ENCODE measurements around the gene KIF15. TPM values are rescaled to one million over a fixed set of nuclear protein-coding genes. Genes with fewer than 3 reads are reported as not detected.

The KIF15 gene
- total RNA-seq, 6 experiments from 2014 or later: 4.4 to 11.9 (median 9.7) TPM

DNA sequence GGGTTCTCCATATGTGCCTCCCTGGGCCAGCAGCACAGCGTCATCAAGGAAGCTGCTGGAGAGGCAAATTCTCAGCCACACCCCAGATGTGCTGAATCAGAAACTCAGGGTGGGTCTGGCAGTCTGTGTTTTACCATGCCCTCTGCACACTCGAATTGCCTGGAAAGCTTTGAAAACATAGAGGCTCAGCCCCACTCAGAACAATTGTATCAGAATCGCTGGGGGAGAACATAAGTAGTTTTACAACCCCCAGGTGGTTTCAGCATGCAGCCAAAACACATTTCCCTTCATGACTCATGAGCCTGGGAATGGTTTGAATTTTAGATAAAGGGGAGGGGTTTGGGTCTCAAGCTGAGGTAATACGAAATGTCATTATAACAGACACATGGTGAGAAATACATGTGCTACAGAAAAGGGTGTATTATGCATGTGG is 122.4 kb downstream of the KIF15 start:
- Mint-ChIP-seq H3K36me3 (ENCODE audit: low read depth) (peaks cover 4% of the 10 kb centered on the region; the same call in 1 of the 2 replicates), H3K27me3 (ENCODE audit: insufficient read depth) (peaks cover 4% of the 10 kb centered on the region; the same call in 1 of the 2 replicates), H3K9me3 (no peaks in the 10 kb centered on the region), H3K4me3 (peak overlapping the region; percentile 60), H3K4me1 (ENCODE audit: low read depth) (peaks cover 43% of the 10 kb centered on the region), H3K27ac (peak overlapping the region; percentile 88)
- peak; percentile 73 for DNase-seq
- TF ChIP-seq, protein P1, sequence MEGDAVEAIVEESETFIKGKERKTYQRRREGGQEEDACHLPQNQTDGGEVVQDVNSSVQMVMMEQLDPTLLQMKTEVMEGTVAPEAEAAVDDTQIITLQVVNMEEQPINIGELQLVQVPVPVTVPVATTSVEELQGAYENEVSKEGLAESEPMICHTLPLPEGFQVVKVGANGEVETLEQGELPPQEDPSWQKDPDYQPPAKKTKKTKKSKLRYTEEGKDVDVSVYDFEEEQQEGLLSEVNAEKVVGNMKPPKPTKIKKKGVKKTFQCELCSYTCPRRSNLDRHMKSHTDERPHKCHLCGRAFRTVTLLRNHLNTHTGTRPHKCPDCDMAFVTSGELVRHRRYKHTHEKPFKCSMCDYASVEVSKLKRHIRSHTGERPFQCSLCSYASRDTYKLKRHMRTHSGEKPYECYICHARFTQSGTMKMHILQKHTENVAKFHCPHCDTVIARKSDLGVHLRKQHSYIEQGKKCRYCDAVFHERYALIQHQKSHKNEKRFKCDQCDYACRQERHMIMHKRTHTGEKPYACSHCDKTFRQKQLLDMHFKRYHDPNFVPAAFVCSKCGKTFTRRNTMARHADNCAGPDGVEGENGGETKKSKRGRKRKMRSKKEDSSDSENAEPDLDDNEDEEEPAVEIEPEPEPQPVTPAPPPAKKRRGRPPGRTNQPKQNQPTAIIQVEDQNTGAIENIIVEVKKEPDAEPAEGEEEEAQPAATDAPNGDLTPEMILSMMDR (IDR thresholded peaks at IDR 0.05): no peak

DNA sequence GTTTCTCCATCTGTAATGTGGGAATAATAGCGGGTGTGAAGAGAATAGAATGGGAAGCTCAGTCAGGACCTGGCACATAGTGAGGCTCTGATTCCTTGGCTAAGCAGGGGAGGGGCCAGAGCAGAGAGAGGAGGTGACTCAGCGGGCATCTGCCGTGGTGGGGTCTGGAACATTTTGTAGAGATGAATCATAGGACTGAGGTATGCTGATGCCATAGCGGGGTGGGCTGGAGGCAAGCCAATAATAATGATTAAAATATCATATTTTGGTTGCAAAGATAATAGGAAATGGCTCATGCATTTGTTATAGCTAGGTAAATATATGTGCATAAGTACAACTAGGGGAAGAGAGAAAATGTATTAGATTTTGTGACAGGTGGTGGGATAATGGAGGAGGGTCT is 124.0 kb downstream of the KIF15 start:
- peaks cover 43% of the 10 kb centered on the region for H3K4me1 Mint-ChIP-seq (ENCODE audit: low read depth)
- DNase-seq: peak; percentile 87
- peaks cover 4% of the 10 kb centered on the region; the same call in 1 of the 2 replicates for H3K27me3 Mint-ChIP-seq (ENCODE audit: insufficient read depth)
- peaks cover 4% of the 10 kb centered on the region; the same call in 1 of the 2 replicates for H3K36me3 Mint-ChIP-seq (ENCODE audit: low read depth)
- H3K9me3 Mint-ChIP-seq: no peaks in the 10 kb centered on the region
- peak overlapping the region; percentile 30; the same call in 1 of the 2 replicates for H3K27ac Mint-ChIP-seq
- peak overlapping the region; percentile 52 for H3K4me3 Mint-ChIP-seq
- TF ChIP-seq, protein P1 (IDR thresholded peaks at IDR 0.05): no peak

DNA sequence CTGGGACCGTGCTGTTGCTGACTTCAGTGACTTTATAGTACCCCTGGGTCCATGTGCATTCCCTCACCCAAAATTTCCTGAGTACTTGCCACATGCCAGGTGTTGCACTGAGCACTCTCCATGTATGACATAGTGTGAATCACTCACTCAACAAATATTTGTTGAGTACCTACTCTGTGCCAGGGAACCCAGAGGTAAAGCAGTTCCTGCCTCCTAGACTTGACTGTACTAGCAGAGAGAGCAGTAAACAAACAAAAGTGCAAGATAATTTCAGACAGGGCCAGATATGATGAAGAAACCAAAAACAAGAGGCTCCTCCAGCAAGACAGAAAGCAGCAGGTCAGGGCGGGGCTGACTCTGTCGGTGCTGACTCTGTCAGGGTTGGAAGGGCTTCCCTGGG is 125.0 kb downstream of the KIF15 start:
- TF ChIP-seq, protein P1 (IDR thresholded peaks at IDR 0.05): no peak
- Mint-ChIP-seq H3K4me1 (ENCODE audit: low read depth) (peaks cover 43% of the 10 kb centered on the region), H3K9me3 (no peaks in the 10 kb centered on the region), H3K27ac (no peak overlapping the region), H3K4me3 (no peak overlapping the region), H3K27me3 (ENCODE audit: insufficient read depth) (peaks cover 7% of the 10 kb centered on the region; the same call in 1 of the 2 replicates), H3K36me3 (ENCODE audit: low read depth) (peaks cover 4% of the 10 kb centered on the region; the same call in 1 of the 2 replicates)
- DNase-seq: no peak

DNA sequence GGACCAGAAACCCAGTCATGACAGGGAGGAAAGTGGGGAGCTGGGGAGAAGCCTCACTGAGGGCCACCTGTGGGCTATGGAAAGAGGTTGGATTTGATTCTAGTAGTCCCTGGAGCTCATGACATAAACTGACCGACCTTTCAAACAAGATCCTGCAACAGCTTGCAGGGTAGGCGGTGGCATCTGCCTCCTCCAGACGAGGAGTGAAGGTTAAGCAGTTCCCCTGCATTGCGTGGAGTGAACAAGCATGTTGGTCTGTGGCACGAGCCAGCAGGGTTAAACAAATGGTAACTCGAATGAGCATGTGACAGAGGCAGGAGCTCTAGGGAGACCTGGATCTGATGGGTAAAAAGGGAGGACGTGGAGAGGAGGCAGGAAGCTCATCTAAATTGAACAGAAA is 125.5 kb downstream of the KIF15 start:
- H3K4me3 Mint-ChIP-seq: no peak overlapping the region

DNA sequence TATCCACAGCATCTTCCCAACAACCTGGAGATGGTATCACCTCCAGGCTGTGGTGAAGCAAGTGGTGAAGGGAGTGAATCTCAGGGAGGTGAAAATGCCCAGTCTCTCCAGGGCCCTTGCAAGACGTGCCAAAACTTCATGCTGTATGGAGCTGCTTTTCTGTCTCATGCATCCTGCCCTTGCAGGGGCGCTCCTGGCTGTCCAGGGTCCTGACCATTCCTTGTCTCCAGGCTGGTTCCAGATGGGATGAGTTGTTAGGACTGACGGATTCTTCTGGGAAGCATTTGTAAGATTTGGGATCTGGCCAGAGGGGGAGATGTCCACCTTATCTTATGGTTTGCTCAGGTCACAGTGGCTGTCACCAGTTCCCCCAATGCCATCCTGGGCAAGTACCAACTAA is 128.7 kb downstream of the KIF15 start:
- H3K27ac Mint-ChIP-seq: no peak overlapping the region
- peaks cover 5% of the 10 kb centered on the region; the same call in 1 of the 2 replicates for H3K27me3 Mint-ChIP-seq (ENCODE audit: insufficient read depth)

More for the DNA sequence above, 125.5 kb downstream of the KIF15 start:
- H3K27ac Mint-ChIP-seq: no peak overlapping the region
- no peak for DNase-seq
- peaks cover 4% of the 10 kb centered on the region; the same call in 1 of the 2 replicates for H3K36me3 Mint-ChIP-seq (ENCODE audit: low read depth)
- peaks cover 43% of the 10 kb centered on the region for H3K4me1 Mint-ChIP-seq (ENCODE audit: low read depth)
- TF ChIP-seq, protein P1 (IDR thresholded peaks at IDR 0.05): no peak
- peaks cover 7% of the 10 kb centered on the region; the same call in 1 of the 2 replicates for H3K27me3 Mint-ChIP-seq (ENCODE audit: insufficient read depth)
- H3K9me3 Mint-ChIP-seq: no peaks in the 10 kb centered on the region

More for the DNA sequence above, 128.7 kb downstream of the KIF15 start:
- Mint-ChIP-seq H3K36me3 (ENCODE audit: low read depth) (peaks cover 4% of the 10 kb centered on the region; the same call in 1 of the 2 replicates), H3K4me3 (no peak overlapping the region), H3K9me3 (no peaks in the 10 kb centered on the region), H3K4me1 (ENCODE audit: low read depth) (peaks cover 33% of the 10 kb centered on the region)
- no peak for DNase-seq
- TF ChIP-seq, protein P1 (IDR thresholded peaks at IDR 0.05): no peak
